DND-41 (cell line): Measurements from ENCODE around the gene NFASC.

ENCODE experiments used
- ATAC-seq: fragments of 200-7000 bp; cut with Tn5 transposase; 3 replicates; pipeline ENCODE4 v1.9.1; 2021; ENCODE audit warnings: low read depth; ENCODE audit not compliant: insufficient read depth
- DNase-seq: peaks from one replicate; pipeline ENCODE4 v3.0.0-alpha.2; 2020
- H2AFZ ChIP-seq: 2 replicates; pipeline ENCODE4 v1.6.0; 2012; ENCODE audit warnings: low read depth, low read length
- H3K27ac ChIP-seq: 2 replicates; pipeline ENCODE4 v1.5.1; 2012; ENCODE audit warnings: low read length, inconsistent platforms
- H3K27me3 ChIP-seq: fragments of 200-600 bp; sonication (generic); 2 replicates; pipeline ENCODE4 v1.6.0; 2012; ENCODE audit warnings: low read length, mild to moderate bottlenecking, inconsistent platforms; ENCODE audit not compliant: insufficient read depth, poor library complexity
- H3K36me3 ChIP-seq: 2 replicates; pipeline ENCODE4 v1.5.1; 2012; ENCODE audit warnings: low read length, inconsistent platforms; ENCODE audit not compliant: insufficient read depth
- H3K4me1 ChIP-seq: 2 replicates; pipeline ENCODE4 v1.5.1; 2012; ENCODE audit warnings: mild to moderate bottlenecking, low read length; ENCODE audit not compliant: insufficient read depth
- H3K4me2 ChIP-seq: 2 replicates; pipeline ENCODE4 v1.6.0; 2012; ENCODE audit warnings: mild to moderate bottlenecking, moderate library complexity, low read length, inconsistent platforms; ENCODE audit not compliant: insufficient read depth
- H3K4me3 ChIP-seq, 2 experiments: fragments of 200-600 bp in 1 of 2; shearing (Covaris generic) in 1 of 2; 2 replicates each; pipeline ENCODE4 v1.5.1; 2012 to 2016; ENCODE audit warnings: inconsistent platforms in 2 of 2, low read length in 2 of 2, mild to moderate bottlenecking in 2 of 2, low read depth in 1 of 2, moderate library complexity in 1 of 2
- H3K79me2 ChIP-seq: 2 replicates; pipeline ENCODE4 v1.6.0; 2012; ENCODE audit warnings: low read length, inconsistent platforms; ENCODE audit not compliant: insufficient read depth
- H3K9ac ChIP-seq: 2 replicates; pipeline ENCODE4 v1.6.0; 2012; ENCODE audit warnings: low read depth, mild to moderate bottlenecking, inconsistent platforms, low read length, moderate library complexity
- H3K9me3 ChIP-seq: 2 replicates; pipeline ENCODE4 v1.5.1; 2012; ENCODE audit warnings: low read length, moderate library complexity, mild to moderate bottlenecking, inconsistent platforms; ENCODE audit not compliant: insufficient read depth, severe bottlenecking
- H4K20me1 ChIP-seq: 2 replicates; pipeline ENCODE4 v1.6.0; 2012; ENCODE audit warnings: low read length; ENCODE audit not compliant: insufficient read depth
- EZH2 ChIP-seq: IDR thresholded peaks from 3 replicates; pipeline ENCODE4 v1.6.1; 2012; ENCODE audit warnings: borderline replicate concordance, low read depth, mild to moderate bottlenecking, moderate library complexity, low read length, inconsistent platforms; ENCODE audit not compliant: severe bottlenecking
- TF ChIP-seq, protein P1 (sequence below): IDR thresholded peaks from 2 replicates; pipeline ENCODE4 v1.5.1; 2012; ENCODE audit warnings: borderline replicate concordance, low read length, moderate library complexity, mild to moderate bottlenecking; ENCODE audit not compliant: poor library complexity, severe bottlenecking; ENCODE audit errors: extremely low read depth

The NFASC gene

DNA sequence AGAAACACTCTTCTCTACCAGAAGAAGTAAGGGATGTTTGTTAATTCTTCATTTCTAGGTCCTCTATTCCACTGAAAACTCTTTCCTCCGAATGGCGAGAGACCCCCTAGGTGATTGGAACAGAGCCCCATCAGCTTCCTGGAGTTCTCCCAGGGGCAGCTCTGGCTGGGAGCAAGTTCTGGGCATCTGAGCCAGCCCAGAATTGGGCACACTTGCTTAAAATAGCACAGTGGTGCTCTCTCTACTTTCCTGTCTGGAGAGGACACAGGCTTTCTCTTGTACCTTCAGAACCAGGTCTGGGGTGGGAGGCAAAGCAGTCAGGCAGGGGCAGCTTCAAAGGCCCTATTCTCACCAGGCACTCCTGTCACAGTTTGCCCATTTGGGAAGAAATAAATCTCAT lies 89.2 kb downstream of the NFASC start:
- no peak overlapping the region for H3K9ac ChIP-seq
- no peak overlapping the region for H3K4me3 ChIP-seq
- no peaks in the 10 kb centered on the region for H3K9me3 ChIP-seq
- H4K20me1 ChIP-seq: peaks cover 4% of the 10 kb centered on the region; the same call in 1 of the 2 replicates
- no peaks in the 10 kb centered on the region for H3K79me2 ChIP-seq
- peaks cover 4% of the 10 kb centered on the region; the same call in 1 of the 2 replicates for H3K4me1 ChIP-seq
- DNase-seq (no peak), ATAC-seq (0 out of 3 replicates have a peak, but pooled peaks have one; percentile 9)
- H3K36me3 ChIP-seq: no peaks in the 10 kb centered on the region
- peaks cover 71% of the 10 kb centered on the region for H3K27me3 ChIP-seq
- no peak overlapping the region for H2AFZ ChIP-seq
- H3K27ac ChIP-seq: no peak overlapping the region
- TF ChIP-seq, protein P1, sequence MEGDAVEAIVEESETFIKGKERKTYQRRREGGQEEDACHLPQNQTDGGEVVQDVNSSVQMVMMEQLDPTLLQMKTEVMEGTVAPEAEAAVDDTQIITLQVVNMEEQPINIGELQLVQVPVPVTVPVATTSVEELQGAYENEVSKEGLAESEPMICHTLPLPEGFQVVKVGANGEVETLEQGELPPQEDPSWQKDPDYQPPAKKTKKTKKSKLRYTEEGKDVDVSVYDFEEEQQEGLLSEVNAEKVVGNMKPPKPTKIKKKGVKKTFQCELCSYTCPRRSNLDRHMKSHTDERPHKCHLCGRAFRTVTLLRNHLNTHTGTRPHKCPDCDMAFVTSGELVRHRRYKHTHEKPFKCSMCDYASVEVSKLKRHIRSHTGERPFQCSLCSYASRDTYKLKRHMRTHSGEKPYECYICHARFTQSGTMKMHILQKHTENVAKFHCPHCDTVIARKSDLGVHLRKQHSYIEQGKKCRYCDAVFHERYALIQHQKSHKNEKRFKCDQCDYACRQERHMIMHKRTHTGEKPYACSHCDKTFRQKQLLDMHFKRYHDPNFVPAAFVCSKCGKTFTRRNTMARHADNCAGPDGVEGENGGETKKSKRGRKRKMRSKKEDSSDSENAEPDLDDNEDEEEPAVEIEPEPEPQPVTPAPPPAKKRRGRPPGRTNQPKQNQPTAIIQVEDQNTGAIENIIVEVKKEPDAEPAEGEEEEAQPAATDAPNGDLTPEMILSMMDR: no peak
- TF ChIP-seq EZH2: no peak
- no peak overlapping the region for H3K4me2 ChIP-seq

DNA sequence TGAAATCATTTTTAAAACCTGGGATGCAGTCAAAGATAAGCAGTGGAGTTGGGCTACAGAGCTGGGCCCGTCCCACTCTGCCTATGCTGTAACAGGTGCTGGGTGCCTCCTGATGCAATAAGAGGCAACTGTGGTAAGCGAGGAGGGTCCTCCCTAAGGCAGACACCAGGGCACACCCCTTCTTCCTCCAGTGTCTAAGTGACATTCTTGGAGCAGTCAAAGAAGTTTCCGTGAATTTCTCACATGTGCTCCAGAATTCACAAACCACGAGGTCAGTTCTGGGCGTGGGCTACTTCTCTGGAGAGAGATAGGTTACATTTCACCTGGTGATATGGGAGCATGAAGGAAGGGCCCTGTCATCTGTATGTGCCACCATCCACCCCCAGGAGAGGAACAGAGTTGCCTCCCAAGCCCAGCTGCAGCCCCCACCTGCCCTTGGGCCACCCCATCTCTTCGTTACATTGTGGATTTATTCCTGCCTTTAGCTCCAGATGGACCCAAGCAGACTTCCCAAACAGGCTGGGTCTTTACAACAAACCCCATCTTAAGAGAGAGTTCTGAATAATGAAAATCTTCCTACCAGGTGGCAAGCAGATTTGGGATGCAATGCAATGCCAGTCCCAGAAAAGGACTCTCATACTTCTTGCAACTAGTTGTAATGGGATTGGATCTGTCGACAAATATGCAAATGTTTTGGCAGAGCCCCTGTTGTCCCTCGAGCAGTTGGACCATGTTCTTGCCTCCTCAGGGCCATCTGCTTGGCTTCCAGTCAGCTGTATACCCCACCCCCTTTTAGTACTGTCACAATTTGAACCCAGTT lies 89.9 kb downstream of the NFASC start:
- Histone ChIP-seq H3K4me2 (no peak overlapping the region), H3K4me3 (no peak overlapping the region), H3K4me1 (peaks cover 4% of the 10 kb centered on the region; the same call in 1 of the 2 replicates), H3K27me3 (peaks cover 68% of the 10 kb centered on the region), H3K27ac (no peak overlapping the region), H3K9ac (no peak overlapping the region), H3K79me2 (no peaks in the 10 kb centered on the region), H4K20me1 (peaks cover 3% of the 10 kb centered on the region; the same call in 1 of the 2 replicates), H2AFZ (no peak overlapping the region), H3K9me3 (no peaks in the 10 kb centered on the region), H3K36me3 (no peaks in the 10 kb centered on the region)
- peak; percentile 35 for DNase-seq
- TF ChIP-seq EZH2: no peak
- TF ChIP-seq, protein P1: no peak
- ATAC-seq: peak; percentile 80

DNA sequence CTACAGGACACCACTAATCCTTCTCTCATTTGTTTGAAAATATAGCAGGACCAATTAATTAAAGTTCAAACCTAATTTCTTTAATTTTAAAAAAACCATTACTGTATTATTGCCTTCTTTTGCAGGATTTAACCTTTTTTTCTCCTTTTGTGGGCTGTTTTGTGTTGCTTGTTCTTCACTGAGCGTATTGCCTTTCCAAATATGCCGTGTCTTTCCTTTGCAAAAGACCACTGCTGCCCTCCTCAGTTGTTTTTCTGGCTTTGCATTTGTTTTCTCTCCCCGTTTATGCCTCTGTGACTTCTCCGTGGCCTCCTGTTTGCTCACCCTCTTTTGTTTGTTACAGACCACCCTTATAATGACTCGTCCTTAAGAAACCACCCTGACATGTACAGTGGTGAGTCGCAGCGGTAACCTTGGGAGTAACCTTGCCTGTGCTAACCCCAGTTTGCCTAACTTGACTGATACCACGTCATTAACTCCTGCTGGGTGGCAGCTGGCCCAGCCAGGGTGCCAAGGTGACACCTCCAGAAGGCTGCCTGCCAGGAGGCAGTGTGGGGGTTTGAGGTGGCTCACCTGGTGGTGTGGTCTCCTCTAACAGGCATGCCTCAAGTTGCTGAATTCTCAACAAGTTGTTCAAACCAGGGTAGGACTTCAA lies 91.2 kb downstream of the NFASC start:
- H3K9ac ChIP-seq: no peak overlapping the region
- H3K27me3 ChIP-seq: peaks cover 59% of the 10 kb centered on the region
- no peaks in the 10 kb centered on the region for H3K36me3 ChIP-seq
- H3K79me2 ChIP-seq: no peaks in the 10 kb centered on the region
- no peaks in the 10 kb centered on the region for H3K9me3 ChIP-seq
- H3K4me2 ChIP-seq: no peak overlapping the region
- DNase-seq (no peak), ATAC-seq (no peak)
- TF ChIP-seq, protein P1: no peak
- no peak for TF ChIP-seq EZH2
- no peak overlapping the region for H3K4me3 ChIP-seq
- H4K20me1 ChIP-seq: no peaks in the 10 kb centered on the region
- peaks cover 4% of the 10 kb centered on the region; the same call in 1 of the 2 replicates for H3K4me1 ChIP-seq
- no peak overlapping the region for H2AFZ ChIP-seq
- no peak overlapping the region for H3K27ac ChIP-seq
